Fibroblast of lung (primary cell): ENCODE measurements around the gene CPEB2. TPM values are rescaled to one million over a fixed set of nuclear protein-coding genes. Genes with fewer than 3 reads are reported as not detected.

Source experiments
- DNase-seq, 2 donors: peaks; one replicate each; pipeline versions ENCODE4 v3.0.0 to v3.0.0-alpha.2; 2010; ENCODE audit warnings: low read depth in 2 of 2
- H2AFZ ChIP-seq: 2 replicates; pipeline ENCODE4 v1.5.1; 2012; ENCODE audit warnings: low read length, control low read depth, inconsistent platforms
- H3K27ac ChIP-seq: 2 replicates; pipeline ENCODE4 v1.5.1; 2011; ENCODE audit warnings: low read length, control low read depth; ENCODE audit not compliant: insufficient read depth
- H3K27me3 ChIP-seq: 2 replicates; pipeline ENCODE4 v1.5.1; 2011; ENCODE audit warnings: mild to moderate bottlenecking, low read length; ENCODE audit not compliant: control insufficient read depth, insufficient read depth
- H3K36me3 ChIP-seq: 2 replicates; pipeline ENCODE4 v1.5.1; 2011; ENCODE audit warnings: low read length; ENCODE audit not compliant: control insufficient read depth, insufficient read depth
- H3K4me1 ChIP-seq: 2 replicates; pipeline ENCODE4 v1.5.1; 2011; ENCODE audit warnings: low read length; ENCODE audit not compliant: control insufficient read depth, insufficient read depth; ENCODE audit errors: extremely low read depth
- H3K4me2 ChIP-seq: 2 replicates; pipeline ENCODE4 v1.5.1; 2011; ENCODE audit warnings: low read length, control low read depth; ENCODE audit not compliant: insufficient read depth; ENCODE audit errors: extremely low read depth
- H3K4me3 ChIP-seq, 4 experiments: fragments of 200-600 bp in 1 of 4; sonication (generic) in 1 of 4; replicated peaks in 1 of 4; 2 replicates each; pipeline ENCODE4 v1.5.1; 2011 to 2016; ENCODE audit warnings: low read length in 4 of 4, low read depth in 3 of 4, mild to moderate bottlenecking in 3 of 4, control low read depth in 2 of 4, inconsistent platforms in 1 of 4, mixed read lengths in 1 of 4; ENCODE audit not compliant: insufficient read depth in 1 of 4; ENCODE audit errors: control extremely low read depth in 1 of 4
- H3K79me2 ChIP-seq: 2 replicates; pipeline ENCODE4 v1.5.1; 2012; ENCODE audit warnings: mild to moderate bottlenecking, low read length, inconsistent platforms; ENCODE audit not compliant: control insufficient read depth, insufficient read depth
- H3K9ac ChIP-seq: 2 replicates; pipeline ENCODE4 v1.5.1; 2011; ENCODE audit warnings: mild to moderate bottlenecking, low read length, control low read depth; ENCODE audit not compliant: insufficient read depth
- H3K9me3 ChIP-seq: 2 replicates; pipeline ENCODE4 v1.5.1; 2012; ENCODE audit warnings: low read depth, low read length; ENCODE audit not compliant: control insufficient read depth, insufficient read depth
- H4K20me1 ChIP-seq: 2 replicates; pipeline ENCODE4 v1.5.1; 2011; ENCODE audit warnings: low read length; ENCODE audit not compliant: control insufficient read depth, insufficient read depth; ENCODE audit errors: extremely low read depth
- CTCF ChIP-seq, 2 donors: IDR thresholded peaks in 1 of 2; conservative IDR thresholded peaks in 1 of 2; 1 replicate in 1 of 2; 2 replicates in 1 of 2; pipeline ENCODE4 v1.5.1; 2011 to 2012; ENCODE audit warnings: low read length in 2 of 2, control low read depth in 1 of 2, inconsistent platforms in 1 of 2, low read depth in 1 of 2, mild to moderate bottlenecking in 1 of 2
- EZH2 ChIP-seq: IDR thresholded peaks from 2 replicates; pipeline ENCODE4 v1.5.1; 2012; ENCODE audit warnings: low read length, control low read depth, mild to moderate bottlenecking; ENCODE audit errors: missing control alignments
- polyA plus RNA-seq, 2 donors: library from polyadenylated mRNA; depleted of rRNA in 1 of 2; stranded (reverse) in 1 of 2; unstranded in 1 of 2; fragments of >200 nt; gene quantifications; 2 replicates each; pipeline ENCODE4 v1.2.1, GENCODE V29; 2011 to 2012; ENCODE audit warnings: missing spikeins in 1 of 2
- total RNA-seq: library from RNA; depleted of rRNA; stranded (reverse); fragments of >200 nt; gene quantifications from 2 replicates; pipeline ENCODE4 v1.2.1, GENCODE V29; 2014

The CPEB2 gene
- total and polyA plus RNA-seq, 2 donors (not counting 1 experiment from before 2014, with no cell fraction given), result 18.6 to 19.0 TPM

- Histone ChIP-seq H3K4me3 (no peak overlapping the region), H2AFZ (no peak overlapping the region), H3K4me1 (no peaks in the 10 kb centered on the region), H3K36me3 (no peaks in the 10 kb centered on the region), H4K20me1 (no peaks in the 10 kb centered on the region), H3K79me2 (no peaks in the 10 kb centered on the region), H3K27me3 (no peaks in the 10 kb centered on the region), H3K9me3 (no peaks in the 10 kb centered on the region), H3K27ac (no peak overlapping the region), H3K4me2 (no peak overlapping the region), H3K9ac (no peak overlapping the region)
- no peak for TF ChIP-seq EZH2
- no peak for TF ChIP-seq CTCF (conservative IDR thresholded peaks at IDR 0.05 in 1 of 2, IDR thresholded peaks at IDR 0.05 in 1 of 2; ENCODE audit: low read depth in 1 of 2, low read length in 2 of 2)
- no peak for DNase-seq
Measured at GRCh38 chr4:14987054-14987453, 15.2 kb upstream of the CPEB2 start.

DNA sequence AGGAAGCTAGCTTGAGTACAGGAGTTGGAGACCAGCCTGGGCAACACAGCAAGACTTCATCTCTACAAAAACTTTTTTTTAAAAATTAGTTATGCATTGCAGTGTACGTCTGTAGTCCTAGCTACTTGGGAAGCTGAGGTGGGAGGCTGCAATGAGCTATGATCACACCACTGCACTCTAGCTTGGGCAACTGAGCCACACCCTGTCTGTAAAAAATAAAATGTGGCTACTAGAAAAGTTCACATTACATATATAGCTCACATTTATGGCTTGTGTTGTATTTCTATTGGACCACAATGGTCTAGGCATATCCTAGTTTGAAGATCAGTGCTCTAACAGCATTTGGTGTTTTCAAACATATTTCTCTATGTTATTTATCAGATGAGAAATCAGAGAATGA lies 11.8 kb upstream of the CPEB2 start:
- H3K27ac ChIP-seq, result no peak overlapping the region
- H2AFZ ChIP-seq, result no peak overlapping the region
- H3K9me3 ChIP-seq, result no peaks in the 10 kb centered on the region
- H3K79me2 ChIP-seq, result no peaks in the 10 kb centered on the region
- no peak overlapping the region for H3K4me3 ChIP-seq
- no peak overlapping the region for H3K9ac ChIP-seq
- H3K36me3 ChIP-seq, result no peaks in the 10 kb centered on the region
- no peak for DNase-seq
- H3K27me3 ChIP-seq, result no peaks in the 10 kb centered on the region
- H3K4me2 ChIP-seq, result no peak overlapping the region
- H4K20me1 ChIP-seq, result no peaks in the 10 kb centered on the region
- TF ChIP-seq CTCF (conservative IDR thresholded peaks at IDR 0.05 in 1 of 2, IDR thresholded peaks at IDR 0.05 in 1 of 2; ENCODE audit: low read depth in 1 of 2, low read length in 2 of 2) (no peak), EZH2 (no peak)
- H3K4me1 ChIP-seq, result no peaks in the 10 kb centered on the region

DNA sequence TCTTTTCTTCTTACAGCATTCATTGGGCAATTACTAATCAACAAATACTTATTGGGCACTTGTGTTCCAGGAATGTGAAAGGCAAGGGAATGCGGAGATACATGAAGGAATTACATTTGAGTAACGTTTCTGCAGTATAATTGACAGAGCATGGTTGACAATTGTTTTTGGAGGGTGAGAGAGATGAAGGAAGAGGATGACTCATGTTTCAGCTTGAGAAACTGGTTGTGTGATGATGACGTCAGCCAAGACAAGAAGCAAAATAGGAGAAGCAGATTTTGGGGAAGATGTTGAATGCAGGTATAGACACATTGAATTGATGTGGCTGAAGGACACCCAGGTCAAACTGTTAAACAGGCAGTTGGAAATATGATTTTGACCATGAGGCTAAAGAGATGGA lies 8.0 kb upstream of the CPEB2 start:
- H3K36me3 ChIP-seq, result no peaks in the 10 kb centered on the region
- no peak overlapping the region for H3K27ac ChIP-seq
- no peak overlapping the region for H3K9ac ChIP-seq
- no peaks in the 10 kb centered on the region for H3K9me3 ChIP-seq
- H3K4me2 ChIP-seq, result no peak overlapping the region
- no peak for TF ChIP-seq EZH2
- TF ChIP-seq CTCF (conservative IDR thresholded peaks at IDR 0.05 in 1 of 2, IDR thresholded peaks at IDR 0.05 in 1 of 2; ENCODE audit: low read depth in 1 of 2, low read length in 2 of 2), result no peak
- H3K27me3 ChIP-seq, result no peaks in the 10 kb centered on the region
- H4K20me1 ChIP-seq, result no peaks in the 10 kb centered on the region
- DNase-seq, result peak; percentile 41 to 44
- no peaks in the 10 kb centered on the region for H3K79me2 ChIP-seq
- no peak overlapping the region for H3K4me3 ChIP-seq
- H3K4me1 ChIP-seq, result no peaks in the 10 kb centered on the region
- no peak overlapping the region for H2AFZ ChIP-seq
